ENCODE results near the gene ADRA2A. TPM values are rescaled to one million over a fixed set of nuclear protein-coding genes. Genes with fewer than 3 reads are reported as not detected.

ADRA2A gene
- 1 to 10 TPM; 6.5 to 6.9 TPM for total RNA-seq

DNA sequence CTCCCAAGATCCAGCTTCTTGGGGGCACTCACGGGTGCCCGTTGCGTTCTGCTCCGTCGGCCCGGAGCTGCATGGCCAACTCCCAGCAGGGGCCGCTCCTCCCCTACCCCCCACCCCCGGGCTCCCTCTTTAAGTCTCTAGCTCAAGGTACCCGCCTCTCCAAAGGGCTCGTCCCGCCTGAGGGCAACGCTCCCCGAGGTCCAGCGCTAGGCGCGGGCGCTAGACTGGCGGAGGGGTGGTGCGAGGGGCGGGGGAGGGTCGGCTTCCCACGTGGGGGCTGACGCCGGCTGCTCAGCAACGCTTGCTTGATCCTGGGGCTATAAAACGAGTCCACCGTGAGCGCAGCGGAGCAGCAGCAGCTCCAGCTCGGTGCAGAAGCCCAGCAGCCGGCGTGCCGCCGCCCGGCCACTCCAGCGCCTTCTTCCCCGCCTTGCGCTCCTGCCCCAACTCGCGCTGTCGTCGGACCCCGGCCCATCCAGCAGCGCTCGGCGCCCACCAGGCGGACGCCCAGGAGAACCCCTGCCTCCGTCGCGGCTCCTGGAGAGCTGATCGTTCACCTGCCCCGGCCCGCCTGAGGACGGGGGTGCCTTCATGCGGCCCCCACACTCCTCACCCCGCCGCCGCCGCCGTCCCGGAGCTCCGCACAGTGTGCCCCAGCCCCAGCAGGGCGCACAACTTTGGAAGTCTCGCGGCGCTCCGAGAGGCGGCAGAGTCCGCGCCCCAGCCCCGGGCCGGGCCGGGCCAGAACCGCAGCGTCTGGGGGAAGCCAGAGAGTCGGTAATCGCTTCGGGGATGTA, at the start of gene ADRA2A:
ADRA2A (plus strand) TSS at position 348 of the 797 bp plus-strand sequence. CDS start 968 bp downstream, outside the sequence.
- no peak for DNase-seq (ENCODE audit: low spot score)
- TF ChIP-seq, protein P1, sequence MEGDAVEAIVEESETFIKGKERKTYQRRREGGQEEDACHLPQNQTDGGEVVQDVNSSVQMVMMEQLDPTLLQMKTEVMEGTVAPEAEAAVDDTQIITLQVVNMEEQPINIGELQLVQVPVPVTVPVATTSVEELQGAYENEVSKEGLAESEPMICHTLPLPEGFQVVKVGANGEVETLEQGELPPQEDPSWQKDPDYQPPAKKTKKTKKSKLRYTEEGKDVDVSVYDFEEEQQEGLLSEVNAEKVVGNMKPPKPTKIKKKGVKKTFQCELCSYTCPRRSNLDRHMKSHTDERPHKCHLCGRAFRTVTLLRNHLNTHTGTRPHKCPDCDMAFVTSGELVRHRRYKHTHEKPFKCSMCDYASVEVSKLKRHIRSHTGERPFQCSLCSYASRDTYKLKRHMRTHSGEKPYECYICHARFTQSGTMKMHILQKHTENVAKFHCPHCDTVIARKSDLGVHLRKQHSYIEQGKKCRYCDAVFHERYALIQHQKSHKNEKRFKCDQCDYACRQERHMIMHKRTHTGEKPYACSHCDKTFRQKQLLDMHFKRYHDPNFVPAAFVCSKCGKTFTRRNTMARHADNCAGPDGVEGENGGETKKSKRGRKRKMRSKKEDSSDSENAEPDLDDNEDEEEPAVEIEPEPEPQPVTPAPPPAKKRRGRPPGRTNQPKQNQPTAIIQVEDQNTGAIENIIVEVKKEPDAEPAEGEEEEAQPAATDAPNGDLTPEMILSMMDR (IDR thresholded peaks at IDR 0.05): no peak
- Histone ChIP-seq H3K4me3 (peak within 1 kb of the TSS; percentile 72), H3K27me3 (replicated peaks; ENCODE audit: insufficient read depth) (peaks cover 8% of the 10 kb centered on the region), H3K9me3 (no peaks in the 10 kb centered on the region), H3K36me3 (no peaks in the 10 kb centered on the region), H3K4me1 (ENCODE audit: control insufficient read depth in 1 of 2, low read depth in 2 of 2) (peaks cover 10 to 25% of the 10 kb centered on the region in 2 donors), H3K27ac (no peak within 1 kb of the TSS)
- no peak for ATAC-seq (ENCODE audit: insufficient number of reproducible peaks, low FRiP score, low read depth)

DNA sequence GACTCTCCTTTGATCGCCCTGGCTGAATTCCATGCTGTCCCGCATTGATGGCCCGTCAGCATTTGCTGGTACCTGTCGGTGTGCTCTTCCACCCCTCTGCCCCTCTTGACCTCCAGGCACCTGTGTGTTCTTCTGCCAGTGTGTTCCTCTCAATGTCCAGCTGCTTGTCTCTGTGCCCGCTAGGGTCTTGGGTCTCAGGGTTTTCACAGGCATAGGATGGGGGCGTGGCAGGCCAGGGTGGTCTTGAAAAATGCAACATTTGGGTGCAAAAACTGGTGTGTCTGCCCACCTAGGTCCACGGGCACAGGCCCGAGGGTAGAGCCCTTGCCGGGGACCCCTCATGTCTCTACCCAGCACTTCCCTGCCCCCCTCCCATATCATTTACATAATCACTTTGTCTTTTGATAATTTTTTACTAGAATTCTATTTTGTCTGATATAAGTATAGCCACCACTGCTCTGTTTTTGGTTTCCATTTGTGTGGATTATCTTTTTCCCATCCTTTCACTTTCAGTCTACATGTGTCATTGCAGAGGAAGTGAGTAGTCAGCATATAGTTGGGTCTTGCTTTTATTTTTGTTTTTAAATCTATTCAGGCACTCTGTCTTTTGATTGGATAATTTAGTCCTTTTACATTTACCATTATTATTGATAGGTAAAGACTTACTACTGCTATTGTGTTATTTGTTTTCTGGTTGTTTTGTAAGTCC, 46.6 kb upstream of the ADRA2A start:
- H3K9me3 ChIP-seq: peaks cover 14% of the 10 kb centered on the region
- no peak for ATAC-seq (ENCODE audit: insufficient number of reproducible peaks, low FRiP score, low read depth)
- H3K4me1 ChIP-seq (ENCODE audit: control insufficient read depth in 1 of 2, low read depth in 2 of 2): no peaks in the 10 kb centered on the region
- no peak overlapping the region for H3K4me3 ChIP-seq
- H3K27me3 ChIP-seq (replicated peaks; ENCODE audit: insufficient read depth): no peaks in the 10 kb centered on the region
- no peak overlapping the region for H3K27ac ChIP-seq
- no peaks in the 10 kb centered on the region for H3K36me3 ChIP-seq
- no peak for DNase-seq (ENCODE audit: low spot score)
- TF ChIP-seq, protein P1 (IDR thresholded peaks at IDR 0.05): no peak

DNA sequence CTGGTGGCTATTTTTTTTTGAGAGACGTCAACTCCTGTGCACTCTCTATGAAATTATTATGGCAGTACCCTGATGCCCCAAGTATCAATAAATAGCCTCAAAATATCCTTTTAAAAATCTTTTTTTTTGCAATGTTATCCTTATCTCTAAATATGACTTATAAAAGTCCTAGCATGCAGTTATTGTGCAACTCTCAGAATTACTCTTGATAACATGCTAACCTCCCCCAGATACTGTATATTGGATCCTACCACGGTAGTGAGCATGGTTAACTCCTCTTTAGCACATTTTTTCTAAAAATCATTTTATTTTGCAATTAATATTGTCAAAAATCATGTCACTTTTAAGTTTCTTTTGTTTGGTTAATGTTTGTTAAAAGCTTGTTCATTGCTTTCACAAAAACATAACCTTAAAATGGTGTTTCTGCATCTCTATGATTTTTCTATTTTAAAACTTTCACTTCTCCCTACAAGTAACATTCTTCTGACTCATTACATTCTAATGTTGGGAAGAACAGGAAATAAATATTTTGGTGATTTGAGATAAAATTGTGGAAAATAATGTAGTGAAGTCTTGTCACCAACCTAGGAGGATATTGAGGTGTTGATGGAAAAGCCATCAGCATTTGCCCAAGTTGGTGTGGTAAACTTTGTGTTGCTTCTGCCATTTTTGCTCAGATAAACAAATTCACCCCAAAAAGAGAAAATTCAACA, 42.1 kb upstream of the ADRA2A start:
- no peak overlapping the region for H3K4me3 ChIP-seq
- no peak overlapping the region for H3K27ac ChIP-seq
- no peaks in the 10 kb centered on the region for H3K4me1 ChIP-seq (ENCODE audit: control insufficient read depth in 1 of 2, low read depth in 2 of 2)
- H3K36me3 ChIP-seq: no peaks in the 10 kb centered on the region
- no peak for DNase-seq (ENCODE audit: low spot score)
- no peak for ATAC-seq (ENCODE audit: insufficient number of reproducible peaks, low FRiP score, low read depth)
- no peaks in the 10 kb centered on the region for H3K27me3 ChIP-seq (replicated peaks; ENCODE audit: insufficient read depth)
- TF ChIP-seq, protein P1 (IDR thresholded peaks at IDR 0.05): no peak
- H3K9me3 ChIP-seq: peaks cover 25% of the 10 kb centered on the region

DNA sequence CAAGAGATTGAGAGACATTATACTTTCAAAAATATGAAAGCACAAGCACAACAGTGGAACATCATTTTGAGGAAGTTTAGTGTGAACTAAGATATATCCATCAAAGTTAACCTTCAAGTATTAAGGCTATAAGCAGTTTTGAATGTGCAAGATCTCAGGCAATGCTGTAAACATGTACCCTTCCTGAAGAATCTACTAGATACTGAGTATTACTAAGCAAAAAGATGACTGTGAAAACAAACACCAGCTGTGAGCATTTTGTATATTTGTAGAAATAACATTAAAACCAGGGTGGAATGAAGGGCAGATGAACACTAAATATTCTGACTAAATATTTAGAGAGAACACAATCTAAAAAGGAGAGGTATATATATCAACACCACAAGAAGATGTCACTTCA, 41.3 kb upstream of the ADRA2A start:
- no peak for ATAC-seq (ENCODE audit: insufficient number of reproducible peaks, low FRiP score, low read depth)
- Histone ChIP-seq H3K27me3 (replicated peaks; ENCODE audit: insufficient read depth) (no peaks in the 10 kb centered on the region), H3K27ac (no peak overlapping the region), H3K4me3 (no peak overlapping the region), H3K4me1 (ENCODE audit: control insufficient read depth in 1 of 2, low read depth in 2 of 2) (no peaks in the 10 kb centered on the region), H3K9me3 (peaks cover 30% of the 10 kb centered on the region), H3K36me3 (no peaks in the 10 kb centered on the region)
- no peak for DNase-seq (ENCODE audit: low spot score)
- TF ChIP-seq, protein P1 (IDR thresholded peaks at IDR 0.05): no peak

DNA sequence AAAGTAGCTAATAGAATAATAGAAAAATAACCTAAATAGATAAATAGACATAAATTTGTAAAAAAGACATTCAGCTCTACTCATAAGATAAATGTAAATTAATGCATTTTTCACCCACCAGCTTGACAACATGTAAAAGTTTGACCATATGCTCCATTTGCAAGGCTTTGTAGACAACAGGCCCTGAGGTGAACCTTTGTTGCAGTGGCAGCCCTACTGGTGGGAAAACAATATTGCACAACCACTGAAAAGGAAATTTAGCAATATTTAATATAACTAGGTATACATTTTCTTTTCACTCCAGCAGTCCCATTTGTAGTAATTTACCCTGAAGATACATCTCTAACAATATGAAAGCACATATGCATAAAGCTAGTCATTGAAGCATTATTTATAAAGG, 39.0 kb upstream of the ADRA2A start:
- Histone ChIP-seq H3K9me3 (peaks cover 28% of the 10 kb centered on the region), H3K4me1 (ENCODE audit: control insufficient read depth in 1 of 2, low read depth in 2 of 2) (no peaks in the 10 kb centered on the region), H3K27me3 (replicated peaks; ENCODE audit: insufficient read depth) (no peaks in the 10 kb centered on the region), H3K36me3 (no peaks in the 10 kb centered on the region), H3K4me3 (no peak overlapping the region), H3K27ac (no peak overlapping the region)
- ATAC-seq (ENCODE audit: insufficient number of reproducible peaks, low FRiP score, low read depth) (no peak), DNase-seq (ENCODE audit: low spot score) (no peak)
- TF ChIP-seq, protein P1 (IDR thresholded peaks at IDR 0.05): no peak
